Stimulated activated CD4-positive, alpha-beta T cell treated with anti-CD3 and anti-CD28 coated beads, Interleukin-1b, Interleukin-23, amount 100 ng/mL, for 1 hour (primary cell): ENCODE measurements around the gene UBTD1.
A peak's percentile ranks its signal among the peaks of the same experiment; 100 is the strongest.
"Not testable (repeated sequence)": the region's sequence is repeated elsewhere in the genome, so short reads cannot be mapped to it uniquely, and the experiment has no call there.

ENCODE experiments used
- DNase-seq, 2 donors: peaks; one replicate each; pipeline ENCODE4 v3.0.0-alpha.2; 2020; ENCODE audit warnings: low read depth in 2 of 2

Gene UBTD1

GRCh38 chr10:97538411-97538810, 39.7 kb downstream of the UBTD1 start:
- no peak for DNase-seq

GRCh38 chr10:97538839-97539238, 40.1 kb downstream of the UBTD1 start:
- no peak for DNase-seq

GRCh38 chr10:97539523-97540200, 40.9 kb downstream of the UBTD1 start:
- DNase-seq, result no peak

- DNase-seq, result no peak
Measured at GRCh38 chr10:97540669-97541500, 42.2 kb downstream of the UBTD1 start.

GRCh38 chr10:97542169-97543024, 43.7 kb downstream of the UBTD1 start:
- no peak for DNase-seq

GRCh38 chr10:97543025-97543546, 44.4 kb downstream of the UBTD1 start:
- no peak for DNase-seq

- no peak for DNase-seq
Measured at GRCh38 chr10:97546456-97547270, 47.9 kb downstream of the UBTD1 start.

- DNase-seq, result no peak
Measured at GRCh38 chr10:97547271-97547600, 48.5 kb downstream of the UBTD1 start.

GRCh38 chr10:97547962-97548361, 49.2 kb downstream of the UBTD1 start:
- DNase-seq, result no peak

GRCh38 chr10:97548828-97549455, 50.2 kb downstream of the UBTD1 start:
- DNase-seq, result no peak

- DNase-seq, result no peak
Measured at GRCh38 chr10:97549587-97550322, 51.0 kb downstream of the UBTD1 start.

- no peak for DNase-seq
Measured at GRCh38 chr10:97550336-97551149, 51.8 kb downstream of the UBTD1 start.

- no peak for DNase-seq
Measured at GRCh38 chr10:97551271-97551670, 52.5 kb downstream of the UBTD1 start.

GRCh38 chr10:97553575-97554031, 54.9 kb downstream of the UBTD1 start:
- DNase-seq, result peak in 1 of 2 donors; percentile 11

GRCh38 chr10:97554336-97554735, 55.6 kb downstream of the UBTD1 start:
- DNase-seq, result not testable (repeated sequence)

- not testable (repeated sequence) for DNase-seq
Measured at GRCh38 chr10:97555541-97555940, 56.8 kb downstream of the UBTD1 start.

GRCh38 chr10:97560731-97561381, 62.1 kb downstream of the UBTD1 start:
- DNase-seq, result not testable (repeated sequence)

GRCh38 chr10:97561386-97562077, 62.8 kb downstream of the UBTD1 start:
- not testable (repeated sequence) for DNase-seq
